Uterus (tissue), 2 donors: Measurements from ENCODE around the gene NRXN2.

Experiments
- CTCF ChIP-seq, 4 experiments: fragments of 200-600 bp in 2 of 4; fragments of 450-650 bp in 2 of 4; sonication (generic) in 2 of 4; IDR thresholded peaks; one replicate each; pipeline ENCODE4 v1.5.1; 2016 to 2019; ENCODE audit warnings: antibody characterized with exemption in 4 of 4, mild to moderate bottlenecking in 2 of 4, moderate library complexity in 1 of 4
- POLR2A ChIP-seq, 2 donors: fragments of 450-650 bp; IDR thresholded peaks; one replicate each; pipeline ENCODE4 v1.6.1; 2016; ENCODE audit warnings: antibody characterized with exemption in 2 of 2, mild to moderate bottlenecking in 1 of 2, moderate library complexity in 1 of 2

DNA sequence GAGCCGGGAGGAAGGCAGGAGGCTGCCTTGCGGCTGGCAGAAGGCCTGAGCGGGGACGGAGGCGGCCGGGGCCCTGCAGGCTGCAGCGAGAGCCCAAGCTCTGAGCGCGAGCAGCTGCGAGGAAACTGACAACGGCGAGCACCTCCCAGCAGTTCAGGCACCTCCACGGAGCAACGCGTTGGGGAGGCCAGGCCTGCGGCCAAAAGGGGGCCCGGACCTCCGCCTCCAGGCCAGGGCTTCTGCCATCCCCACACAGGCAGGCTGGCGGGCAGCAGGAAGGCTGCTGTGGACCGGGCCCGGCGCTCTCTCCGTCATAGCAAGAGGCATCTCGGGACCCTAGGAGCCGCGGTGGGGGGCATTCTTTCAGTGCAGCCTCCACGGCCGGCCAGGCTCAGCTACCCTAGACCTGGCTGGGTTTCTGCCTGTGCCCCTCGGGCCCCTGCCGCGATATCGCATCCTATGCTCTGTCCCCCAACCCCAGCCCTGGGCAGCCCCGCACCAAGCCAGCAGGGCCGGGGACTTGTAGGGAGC lies 154.9 kb downstream of the NRXN2 start:
- TF ChIP-seq CTCF (IDR thresholded peaks at IDR 0.05) (no peak), POLR2A (IDR thresholded peaks at IDR 0.05) (no peak)
